ENCODE results near the gene SLC4A1.

DNA sequence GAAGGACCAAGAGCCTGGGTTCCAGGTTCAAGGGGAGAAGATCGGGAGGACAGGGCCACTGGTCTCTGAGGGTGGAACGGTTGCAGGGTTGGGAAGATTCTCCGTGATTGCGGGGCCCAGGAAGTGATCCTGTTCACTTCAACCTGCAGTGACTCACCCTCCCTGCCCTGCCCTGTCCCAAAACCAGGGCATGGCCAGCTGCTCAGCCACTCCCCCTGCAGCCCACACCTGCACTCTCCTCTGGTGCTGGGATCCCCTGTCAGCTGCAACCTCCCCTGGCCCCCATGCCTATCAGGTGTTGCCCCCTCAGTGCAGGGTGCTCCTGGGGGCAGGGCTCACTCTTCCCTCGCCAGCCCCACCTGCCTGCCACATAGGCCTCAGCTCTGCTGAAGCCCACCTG lies 41.5 kb upstream of the SLC4A1 start:
- TF ChIP-seq, protein P1, sequence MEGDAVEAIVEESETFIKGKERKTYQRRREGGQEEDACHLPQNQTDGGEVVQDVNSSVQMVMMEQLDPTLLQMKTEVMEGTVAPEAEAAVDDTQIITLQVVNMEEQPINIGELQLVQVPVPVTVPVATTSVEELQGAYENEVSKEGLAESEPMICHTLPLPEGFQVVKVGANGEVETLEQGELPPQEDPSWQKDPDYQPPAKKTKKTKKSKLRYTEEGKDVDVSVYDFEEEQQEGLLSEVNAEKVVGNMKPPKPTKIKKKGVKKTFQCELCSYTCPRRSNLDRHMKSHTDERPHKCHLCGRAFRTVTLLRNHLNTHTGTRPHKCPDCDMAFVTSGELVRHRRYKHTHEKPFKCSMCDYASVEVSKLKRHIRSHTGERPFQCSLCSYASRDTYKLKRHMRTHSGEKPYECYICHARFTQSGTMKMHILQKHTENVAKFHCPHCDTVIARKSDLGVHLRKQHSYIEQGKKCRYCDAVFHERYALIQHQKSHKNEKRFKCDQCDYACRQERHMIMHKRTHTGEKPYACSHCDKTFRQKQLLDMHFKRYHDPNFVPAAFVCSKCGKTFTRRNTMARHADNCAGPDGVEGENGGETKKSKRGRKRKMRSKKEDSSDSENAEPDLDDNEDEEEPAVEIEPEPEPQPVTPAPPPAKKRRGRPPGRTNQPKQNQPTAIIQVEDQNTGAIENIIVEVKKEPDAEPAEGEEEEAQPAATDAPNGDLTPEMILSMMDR (IDR thresholded peaks at IDR 0.05 in 4 of 5, conservative IDR thresholded peaks at IDR 0.05 in 1 of 5) = no peak
- TF ChIP-seq POLR2A (IDR thresholded peaks at IDR 0.05) = no peak
